ENCODE data around the gene SPATA21.

SPATA21 gene

DNA sequence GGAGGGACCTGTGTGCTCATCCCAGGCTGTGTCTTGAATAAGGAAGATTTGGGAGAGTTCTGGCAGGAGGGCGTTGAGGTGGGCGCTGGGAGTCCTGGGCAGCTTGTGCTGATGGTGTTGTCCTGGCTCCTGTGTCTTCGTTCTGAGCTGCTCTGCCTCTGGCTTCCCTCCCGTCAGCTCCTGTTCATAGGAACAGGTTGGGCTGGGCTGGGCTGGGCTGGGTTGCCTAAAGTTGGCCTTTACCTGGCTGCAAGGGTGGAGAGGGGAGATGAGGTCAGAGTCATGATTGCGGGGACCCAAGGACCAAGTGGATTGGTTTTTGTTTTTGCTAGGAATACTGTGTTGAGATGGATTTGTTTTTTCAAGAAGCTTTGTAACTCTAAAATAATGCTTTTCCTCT, 12.4 kb upstream of the SPATA21 start:
- H3K27ac ChIP-seq = no peak overlapping the region
- H3K4me1 ChIP-seq = no peaks in the 10 kb centered on the region
- H3K79me2 ChIP-seq = no peaks in the 10 kb centered on the region
- no peaks in the 10 kb centered on the region for H3K36me3 ChIP-seq (ENCODE audit: control insufficient read depth, insufficient read depth, low read length)
- no peak overlapping the region for H3K9ac ChIP-seq
- no peak overlapping the region for H3K4me3 ChIP-seq (ENCODE audit: low read depth, low read length)
- no peak overlapping the region for H2AFZ ChIP-seq
- no peak overlapping the region for H3K4me2 ChIP-seq (ENCODE audit: low read length)
- no peaks in the 10 kb centered on the region for H3K9me3 ChIP-seq (ENCODE audit: control insufficient read depth, low read length)
- TF ChIP-seq, protein P1, sequence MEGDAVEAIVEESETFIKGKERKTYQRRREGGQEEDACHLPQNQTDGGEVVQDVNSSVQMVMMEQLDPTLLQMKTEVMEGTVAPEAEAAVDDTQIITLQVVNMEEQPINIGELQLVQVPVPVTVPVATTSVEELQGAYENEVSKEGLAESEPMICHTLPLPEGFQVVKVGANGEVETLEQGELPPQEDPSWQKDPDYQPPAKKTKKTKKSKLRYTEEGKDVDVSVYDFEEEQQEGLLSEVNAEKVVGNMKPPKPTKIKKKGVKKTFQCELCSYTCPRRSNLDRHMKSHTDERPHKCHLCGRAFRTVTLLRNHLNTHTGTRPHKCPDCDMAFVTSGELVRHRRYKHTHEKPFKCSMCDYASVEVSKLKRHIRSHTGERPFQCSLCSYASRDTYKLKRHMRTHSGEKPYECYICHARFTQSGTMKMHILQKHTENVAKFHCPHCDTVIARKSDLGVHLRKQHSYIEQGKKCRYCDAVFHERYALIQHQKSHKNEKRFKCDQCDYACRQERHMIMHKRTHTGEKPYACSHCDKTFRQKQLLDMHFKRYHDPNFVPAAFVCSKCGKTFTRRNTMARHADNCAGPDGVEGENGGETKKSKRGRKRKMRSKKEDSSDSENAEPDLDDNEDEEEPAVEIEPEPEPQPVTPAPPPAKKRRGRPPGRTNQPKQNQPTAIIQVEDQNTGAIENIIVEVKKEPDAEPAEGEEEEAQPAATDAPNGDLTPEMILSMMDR (IDR thresholded peaks at IDR 0.05) = no peak
- no peaks in the 10 kb centered on the region for H3K27me3 ChIP-seq (ENCODE audit: control insufficient read depth, insufficient read depth, low read length)

DNA sequence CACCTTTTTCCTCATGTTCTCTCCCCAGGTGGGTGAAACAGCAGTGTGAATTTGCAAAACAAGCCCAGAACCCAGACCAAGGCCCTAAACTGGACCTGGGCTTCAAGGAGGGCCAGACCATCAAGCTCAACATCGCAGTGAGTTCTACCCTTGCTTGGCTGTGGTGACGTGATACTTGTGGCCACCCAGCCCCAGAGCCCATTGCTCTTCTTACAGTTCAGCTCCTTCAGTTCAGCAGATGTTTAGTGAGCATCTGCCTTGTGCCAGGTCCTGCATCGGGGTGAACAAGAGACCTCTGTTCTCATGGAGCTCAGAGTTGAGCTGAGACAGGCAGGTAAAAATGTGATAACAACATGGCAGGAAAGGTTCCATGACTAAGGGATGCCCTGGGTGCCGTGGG, 11.8 kb upstream of the SPATA21 start:
- no peaks in the 10 kb centered on the region for H3K36me3 ChIP-seq (ENCODE audit: control insufficient read depth, insufficient read depth, low read length)
- H3K27me3 ChIP-seq (ENCODE audit: control insufficient read depth, insufficient read depth, low read length) = no peaks in the 10 kb centered on the region
- H3K27ac ChIP-seq = no peak overlapping the region
- TF ChIP-seq, protein P1 (IDR thresholded peaks at IDR 0.05) = no peak
- H3K4me2 ChIP-seq (ENCODE audit: low read length) = no peak overlapping the region
- H3K9me3 ChIP-seq (ENCODE audit: control insufficient read depth, low read length) = no peaks in the 10 kb centered on the region
- no peak overlapping the region for H3K4me3 ChIP-seq (ENCODE audit: low read depth, low read length)
- H3K4me1 ChIP-seq = no peaks in the 10 kb centered on the region
- no peaks in the 10 kb centered on the region for H3K79me2 ChIP-seq
- no peak overlapping the region for H3K9ac ChIP-seq
- H2AFZ ChIP-seq = no peak overlapping the region

DNA sequence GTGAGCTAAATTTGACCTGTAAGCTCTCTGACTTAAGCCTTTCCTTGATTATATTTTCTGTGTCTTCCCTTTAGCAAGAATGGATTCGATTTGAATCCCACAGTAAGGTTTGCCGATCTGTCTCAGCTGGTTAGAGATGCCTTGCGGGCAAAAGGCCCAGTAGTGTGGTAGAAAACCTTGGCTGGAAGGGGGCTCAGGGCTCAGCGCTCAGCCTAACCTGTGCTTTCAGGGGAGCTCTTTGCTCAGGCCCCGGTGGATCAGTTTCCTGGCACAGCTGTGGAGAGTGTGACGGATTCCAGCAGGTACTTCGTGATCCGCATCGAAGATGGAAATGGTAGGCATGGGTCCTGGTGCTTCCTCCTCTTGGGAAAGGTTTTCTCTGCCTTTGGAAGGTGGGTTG, 10.4 kb upstream of the SPATA21 start:
- Histone ChIP-seq H3K9me3 (ENCODE audit: control insufficient read depth, low read length) (no peaks in the 10 kb centered on the region), H3K27me3 (ENCODE audit: control insufficient read depth, insufficient read depth, low read length) (no peaks in the 10 kb centered on the region), H3K4me2 (ENCODE audit: low read length) (no peak overlapping the region), H3K9ac (no peak overlapping the region), H3K27ac (no peak overlapping the region), H3K4me3 (ENCODE audit: low read depth, low read length) (no peak overlapping the region), H3K36me3 (ENCODE audit: control insufficient read depth, insufficient read depth, low read length) (no peaks in the 10 kb centered on the region), H3K79me2 (no peaks in the 10 kb centered on the region), H2AFZ (no peak overlapping the region), H3K4me1 (no peaks in the 10 kb centered on the region)
- TF ChIP-seq, protein P1 (IDR thresholded peaks at IDR 0.05) = no peak

DNA sequence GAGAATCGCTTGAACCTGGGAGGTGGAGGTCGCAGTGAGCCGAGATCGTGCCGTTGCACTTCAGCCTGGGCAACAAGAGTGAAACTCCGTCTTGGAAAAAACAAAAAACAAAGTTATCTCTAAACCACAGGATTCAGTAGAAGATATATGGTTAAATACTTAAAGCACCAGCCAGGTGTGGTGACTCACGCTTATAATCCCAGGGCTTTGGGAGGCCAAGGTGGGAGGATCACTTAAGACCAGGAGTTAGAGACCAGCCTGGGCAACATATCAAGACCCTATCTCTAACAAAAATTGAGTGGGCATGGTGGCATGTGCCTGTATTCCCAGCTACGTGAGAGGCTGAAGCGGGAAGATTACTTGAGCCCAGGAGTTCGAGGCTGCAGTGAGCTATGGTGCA, 8.9 kb upstream of the SPATA21 start:
- H3K4me3 ChIP-seq (ENCODE audit: low read depth, low read length) = no peak overlapping the region
- H3K36me3 ChIP-seq (ENCODE audit: control insufficient read depth, insufficient read depth, low read length) = no peaks in the 10 kb centered on the region
- H3K79me2 ChIP-seq = peaks cover under 1% of the 10 kb centered on the region
- no peak overlapping the region for H2AFZ ChIP-seq
- H3K4me1 ChIP-seq = no peaks in the 10 kb centered on the region
- H3K4me2 ChIP-seq (ENCODE audit: low read length) = no peak overlapping the region
- H3K9me3 ChIP-seq (ENCODE audit: control insufficient read depth, low read length) = no peaks in the 10 kb centered on the region
- no peaks in the 10 kb centered on the region for H3K27me3 ChIP-seq (ENCODE audit: control insufficient read depth, insufficient read depth, low read length)
- H3K27ac ChIP-seq = no peak overlapping the region
- no peak overlapping the region for H3K9ac ChIP-seq
- TF ChIP-seq, protein P1 (IDR thresholded peaks at IDR 0.05) = no peak

DNA sequence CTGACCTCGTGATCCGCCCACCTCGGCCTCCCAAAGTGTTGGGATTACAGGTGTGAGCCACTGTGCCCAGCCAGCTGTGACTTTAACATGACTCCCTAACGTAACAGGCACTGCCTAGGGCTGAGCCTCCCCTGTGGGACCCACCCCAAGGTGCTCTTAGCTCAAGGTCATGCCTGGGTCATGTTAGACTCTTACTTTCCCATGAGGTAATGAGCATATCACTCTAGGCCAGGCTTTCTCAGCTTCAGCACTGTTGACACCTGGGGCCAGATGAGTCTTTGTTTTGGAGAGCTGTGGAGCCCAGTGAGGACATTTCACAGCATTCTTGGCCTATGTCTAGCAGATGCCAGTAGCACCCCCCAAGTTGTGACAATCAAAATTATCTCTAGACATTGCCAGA, 7.8 kb upstream of the SPATA21 start:
- Histone ChIP-seq H3K79me2 (peaks cover 6% of the 10 kb centered on the region), H3K9ac (no peak overlapping the region), H3K36me3 (ENCODE audit: control insufficient read depth, insufficient read depth, low read length) (no peaks in the 10 kb centered on the region), H3K4me3 (ENCODE audit: low read depth, low read length) (no peak overlapping the region), H3K27ac (no peak overlapping the region), H2AFZ (no peak overlapping the region), H3K4me1 (no peaks in the 10 kb centered on the region), H3K4me2 (ENCODE audit: low read length) (no peak overlapping the region), H3K27me3 (ENCODE audit: control insufficient read depth, insufficient read depth, low read length) (no peaks in the 10 kb centered on the region), H3K9me3 (ENCODE audit: control insufficient read depth, low read length) (no peaks in the 10 kb centered on the region)
- TF ChIP-seq, protein P1 (IDR thresholded peaks at IDR 0.05) = no peak

All from parathyroid adenoma (tissue), 2 donors.